ENCODE measurements around the gene DHRS7B. TPM values are rescaled to one million over a fixed set of nuclear protein-coding genes. Genes with fewer than 3 reads are reported as not detected.

Gene DHRS7B
- total RNA-seq, 1 donor from 2014 or later = 21.6 TPM

- H3K4me3 Mint-ChIP-seq = no peak overlapping the region
- H2AFZ ChIP-seq (replicated peaks) = no peak overlapping the region
- no peak overlapping the region for H3K9ac ChIP-seq
- no peak for DNase-seq (ENCODE audit: low spot score)
- TF ChIP-seq, protein P1, sequence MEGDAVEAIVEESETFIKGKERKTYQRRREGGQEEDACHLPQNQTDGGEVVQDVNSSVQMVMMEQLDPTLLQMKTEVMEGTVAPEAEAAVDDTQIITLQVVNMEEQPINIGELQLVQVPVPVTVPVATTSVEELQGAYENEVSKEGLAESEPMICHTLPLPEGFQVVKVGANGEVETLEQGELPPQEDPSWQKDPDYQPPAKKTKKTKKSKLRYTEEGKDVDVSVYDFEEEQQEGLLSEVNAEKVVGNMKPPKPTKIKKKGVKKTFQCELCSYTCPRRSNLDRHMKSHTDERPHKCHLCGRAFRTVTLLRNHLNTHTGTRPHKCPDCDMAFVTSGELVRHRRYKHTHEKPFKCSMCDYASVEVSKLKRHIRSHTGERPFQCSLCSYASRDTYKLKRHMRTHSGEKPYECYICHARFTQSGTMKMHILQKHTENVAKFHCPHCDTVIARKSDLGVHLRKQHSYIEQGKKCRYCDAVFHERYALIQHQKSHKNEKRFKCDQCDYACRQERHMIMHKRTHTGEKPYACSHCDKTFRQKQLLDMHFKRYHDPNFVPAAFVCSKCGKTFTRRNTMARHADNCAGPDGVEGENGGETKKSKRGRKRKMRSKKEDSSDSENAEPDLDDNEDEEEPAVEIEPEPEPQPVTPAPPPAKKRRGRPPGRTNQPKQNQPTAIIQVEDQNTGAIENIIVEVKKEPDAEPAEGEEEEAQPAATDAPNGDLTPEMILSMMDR (IDR thresholded peaks at IDR 0.05) = no peak
- TF ChIP-seq EZH2phosphoT487 (IDR thresholded peaks at IDR 0.05) = no peak
- no peak for TF ChIP-seq EZH2 (IDR thresholded peaks at IDR 0.05)
- no peak overlapping the region for H3K4me3 ChIP-seq
- H3K27me3 ChIP-seq = no peaks in the 10 kb centered on the region
- H3K27me3 Mint-ChIP-seq (ENCODE audit: insufficient read depth, low read depth) = no peaks in the 10 kb centered on the region
- H3K79me2 ChIP-seq (ENCODE audit: low read depth) = no peaks in the 10 kb centered on the region
- no peak overlapping the region for H3K27ac Mint-ChIP-seq
- no peaks in the 10 kb centered on the region for H3K4me1 Mint-ChIP-seq
- H3K4me1 ChIP-seq = no peaks in the 10 kb centered on the region
- peaks cover 18% of the 10 kb centered on the region for H3K36me3 Mint-ChIP-seq
- H4K20me1 ChIP-seq (ENCODE audit: low read depth) = no peaks in the 10 kb centered on the region
- H3K4me2 ChIP-seq = no peak overlapping the region
- H3K36me3 ChIP-seq = no peaks in the 10 kb centered on the region
- no peak overlapping the region for H3K27ac ChIP-seq
- H3F3A ChIP-seq (ENCODE audit: low read depth) = no peaks in the 10 kb centered on the region
- no peaks in the 10 kb centered on the region for H3K9me3 Mint-ChIP-seq
- H3K9me3 ChIP-seq (ENCODE audit: low read depth) = no peaks in the 10 kb centered on the region
Measured at GRCh38 chr17:21183468-21183867, 56.7 kb downstream of the DHRS7B start.

DNA sequence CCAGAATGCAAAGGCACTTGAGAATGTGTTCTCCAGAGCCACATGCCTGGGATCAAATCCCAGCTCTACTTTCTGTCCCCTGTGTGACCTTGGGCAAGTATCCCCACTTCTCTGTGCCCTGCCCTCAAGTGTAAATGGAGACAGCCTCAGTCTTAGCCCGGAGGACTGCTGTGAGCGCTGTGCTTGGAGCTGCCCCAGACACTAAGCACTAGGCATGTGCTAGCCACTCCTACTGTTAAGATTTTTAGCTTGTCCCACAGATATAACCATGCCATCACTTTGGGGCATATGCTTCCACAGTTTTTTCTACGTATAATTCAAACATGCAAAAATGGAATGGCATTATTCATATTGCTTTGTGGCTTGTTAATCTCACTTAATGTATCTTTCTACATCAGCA lies 57.8 kb downstream of the DHRS7B start:
- peaks cover 18% of the 10 kb centered on the region for H3K36me3 Mint-ChIP-seq
- H4K20me1 ChIP-seq (ENCODE audit: low read depth) = no peaks in the 10 kb centered on the region
- H3K4me1 Mint-ChIP-seq = no peaks in the 10 kb centered on the region
- no peaks in the 10 kb centered on the region for H3K79me2 ChIP-seq (ENCODE audit: low read depth)
- no peak overlapping the region for H2AFZ ChIP-seq (replicated peaks)
- no peaks in the 10 kb centered on the region for H3K9me3 ChIP-seq (ENCODE audit: low read depth)
- H3F3A ChIP-seq (ENCODE audit: low read depth) = no peaks in the 10 kb centered on the region
- no peak overlapping the region for H3K4me3 Mint-ChIP-seq
- DNase-seq (ENCODE audit: low spot score) = no peak
- H3K9ac ChIP-seq = no peak overlapping the region
- no peak overlapping the region for H3K27ac Mint-ChIP-seq
- TF ChIP-seq EZH2phosphoT487 (IDR thresholded peaks at IDR 0.05) = no peak
- TF ChIP-seq, protein P1 (IDR thresholded peaks at IDR 0.05) = no peak
- no peak for TF ChIP-seq EZH2 (IDR thresholded peaks at IDR 0.05)
- H3K4me1 ChIP-seq = no peaks in the 10 kb centered on the region
- H3K4me2 ChIP-seq = no peak overlapping the region
- H3K27me3 Mint-ChIP-seq (ENCODE audit: insufficient read depth, low read depth) = no peaks in the 10 kb centered on the region
- no peaks in the 10 kb centered on the region for H3K9me3 Mint-ChIP-seq
- no peak overlapping the region for H3K4me3 ChIP-seq
- H3K27ac ChIP-seq = no peak overlapping the region
- H3K36me3 ChIP-seq = no peaks in the 10 kb centered on the region
- H3K27me3 ChIP-seq = no peaks in the 10 kb centered on the region

- H3K9me3 Mint-ChIP-seq = no peaks in the 10 kb centered on the region
- H3K27ac Mint-ChIP-seq = no peak overlapping the region
- Histone ChIP-seq H4K20me1 (ENCODE audit: low read depth) (no peaks in the 10 kb centered on the region), H3K9me3 (ENCODE audit: low read depth) (no peaks in the 10 kb centered on the region), H3K9ac (no peak overlapping the region), H3K4me1 (no peaks in the 10 kb centered on the region), H3K4me2 (no peak overlapping the region), H3K27ac (no peak overlapping the region), H3F3A (ENCODE audit: low read depth) (no peaks in the 10 kb centered on the region), H3K79me2 (ENCODE audit: low read depth) (no peaks in the 10 kb centered on the region), H3K27me3 (no peaks in the 10 kb centered on the region), H3K4me3 (no peak overlapping the region), H2AFZ (replicated peaks) (no peak overlapping the region), H3K36me3 (no peaks in the 10 kb centered on the region)
- no peak overlapping the region for H3K4me3 Mint-ChIP-seq
- TF ChIP-seq EZH2 (IDR thresholded peaks at IDR 0.05) (no peak), EZH2phosphoT487 (IDR thresholded peaks at IDR 0.05) (no peak)
- TF ChIP-seq, protein P1 (IDR thresholded peaks at IDR 0.05) = no peak
- no peak for DNase-seq (ENCODE audit: low spot score)
- H3K36me3 Mint-ChIP-seq = peaks cover 18% of the 10 kb centered on the region
- H3K27me3 Mint-ChIP-seq (ENCODE audit: insufficient read depth, low read depth) = no peaks in the 10 kb centered on the region
- H3K4me1 Mint-ChIP-seq = no peaks in the 10 kb centered on the region
Measured at GRCh38 chr17:21185061-21185460, 58.3 kb downstream of the DHRS7B start.

All from neural progenitor cell (in vitro differentiated cells).